DMS53 (cell line): Measurements from ENCODE around the gene SLC2A9.

Experiments used
- DNase-seq: peaks from one replicate; lab custom pipeline; 2025; lab: John Stamatoyannopoulos, UW

The SLC2A9 gene

DNA sequence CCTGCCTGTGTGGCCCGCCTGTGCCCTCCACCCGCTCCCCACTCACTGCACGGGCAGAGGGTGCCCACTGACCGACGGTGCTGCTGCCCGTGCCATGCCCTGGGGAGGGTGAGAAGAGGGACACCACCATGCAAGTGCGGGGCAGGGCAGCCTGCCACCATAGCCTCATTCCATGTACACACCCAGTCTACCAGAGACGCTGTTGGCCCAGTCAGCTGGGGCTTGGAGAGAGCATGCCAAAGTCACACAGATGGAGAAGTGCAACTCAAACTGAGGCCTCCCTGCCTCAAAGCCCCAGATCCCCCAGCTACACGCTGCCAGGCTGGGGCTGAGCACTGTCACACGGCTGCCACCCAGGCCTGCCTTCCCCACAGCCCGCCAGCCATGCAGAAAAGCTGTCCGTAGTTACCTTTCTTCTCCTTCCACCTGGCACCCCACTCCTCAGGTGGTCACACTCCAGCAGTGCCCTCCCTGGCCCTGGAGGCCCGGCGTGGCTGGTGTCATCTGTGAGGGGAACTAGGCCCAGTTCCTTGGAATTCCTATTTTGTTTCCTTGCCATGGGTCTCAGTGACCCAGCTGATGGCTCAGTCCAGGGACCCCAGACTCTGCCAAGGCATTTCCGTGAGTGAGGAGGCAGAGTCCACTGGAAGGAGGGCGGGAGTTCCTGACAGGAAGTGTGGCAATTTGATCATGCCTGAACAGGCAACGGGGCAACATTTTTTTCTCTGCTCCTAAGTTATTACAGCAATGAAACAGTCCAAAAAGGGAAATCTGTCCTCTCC lies at the start of gene SLC2A9:
SLC2A9 (minus strand) TSS at position 627 of the 782 bp plus-strand sequence; CDS start at position 559, 68 bp downstream.
- DNase-seq: no peak

DNA sequence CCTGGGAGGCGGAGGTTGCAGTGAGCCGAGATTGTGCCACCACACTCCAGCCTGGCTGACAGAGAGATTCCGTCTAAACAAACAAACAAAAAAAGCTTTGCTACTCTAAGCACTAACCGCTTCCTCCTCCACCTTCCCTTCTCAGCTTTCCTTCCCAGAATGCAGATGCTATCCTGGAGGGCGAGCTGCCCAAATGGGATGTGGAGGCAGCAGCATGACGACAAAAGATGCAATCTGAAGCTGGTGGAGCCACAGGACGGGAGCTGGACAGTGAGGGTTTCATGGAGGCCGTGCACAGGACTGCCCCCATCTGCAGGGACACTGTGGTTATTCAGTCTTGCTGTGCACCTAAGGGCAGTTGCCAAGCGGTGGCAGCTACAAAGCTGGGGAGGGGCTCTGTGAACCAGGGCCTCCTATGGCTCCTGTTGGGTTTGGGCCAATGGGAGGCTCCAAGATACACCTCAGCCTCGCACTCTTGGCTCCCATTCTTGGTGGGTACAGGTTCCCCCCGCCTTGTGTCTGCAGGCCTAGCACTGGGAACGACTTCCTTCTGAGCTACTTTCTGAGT lies 47.9 kb upstream of the SLC2A9 start:
- DNase-seq: no peak

DNA sequence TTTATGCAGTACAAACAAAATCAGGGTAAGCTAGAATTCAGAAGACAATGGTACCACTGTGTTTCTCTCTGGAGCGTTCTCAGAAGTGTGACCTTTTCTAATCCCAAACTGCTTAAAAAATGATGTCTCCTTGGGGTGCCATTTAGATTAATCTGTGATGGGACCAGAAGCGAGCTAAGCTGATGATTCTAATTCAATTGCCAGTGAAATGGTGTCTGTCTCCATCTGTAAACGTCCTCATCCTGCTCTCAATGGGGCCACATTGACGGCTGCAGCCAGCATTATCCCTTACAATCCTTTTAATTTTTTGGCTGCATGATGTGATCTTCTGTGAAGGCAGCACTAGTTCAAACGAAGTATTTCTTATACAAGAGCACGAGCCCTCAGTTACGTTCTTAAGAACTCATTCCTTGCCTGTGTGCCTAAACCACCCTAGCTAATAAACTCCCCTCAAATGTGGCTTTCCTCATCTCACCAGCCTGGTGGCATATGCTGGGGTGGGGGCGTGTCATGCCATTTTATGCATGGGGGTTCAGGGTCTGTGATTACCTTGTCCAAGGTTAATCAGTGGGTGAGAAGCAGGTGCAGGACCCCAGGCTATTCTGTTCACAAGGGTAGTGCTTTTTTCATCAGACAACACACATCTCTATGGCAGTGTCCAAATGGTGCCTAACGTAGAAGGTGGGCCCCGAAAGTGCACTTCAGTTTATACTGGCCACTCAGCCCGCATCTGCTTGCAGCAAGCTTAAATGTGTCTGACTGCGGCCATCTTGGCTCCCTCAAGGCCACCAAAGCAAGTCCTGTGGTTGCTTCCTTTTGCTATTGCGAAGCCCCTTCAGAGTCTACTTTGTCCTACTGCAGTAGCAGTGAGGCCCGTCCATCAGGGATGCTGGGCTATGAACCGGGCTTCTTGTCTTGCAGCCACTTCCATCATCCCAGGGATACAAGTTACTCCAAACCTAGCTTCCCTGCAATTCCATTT lies 45.7 kb upstream of the SLC2A9 start:
- DNase-seq: no peak

DNA sequence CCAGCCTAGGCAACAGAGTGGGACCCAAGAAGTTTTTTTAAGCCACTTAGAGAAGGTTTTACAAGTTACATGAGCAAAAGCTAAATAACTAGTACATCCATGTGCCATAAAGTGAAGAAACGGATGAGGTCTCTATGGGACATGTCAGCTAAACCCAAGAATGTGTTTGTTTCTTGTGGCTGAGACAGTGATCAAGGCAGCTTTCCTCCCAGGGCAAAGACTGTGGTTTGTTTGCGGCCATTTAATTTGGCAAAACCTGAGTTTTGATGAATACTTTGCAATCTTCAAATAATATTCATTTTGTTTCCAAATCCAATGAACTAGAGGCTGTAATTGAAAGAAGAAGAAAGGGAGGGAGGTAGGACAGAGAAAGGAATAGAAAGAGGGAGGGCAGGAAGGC lies 44.9 kb upstream of the SLC2A9 start:
- no peak for DNase-seq

DNA sequence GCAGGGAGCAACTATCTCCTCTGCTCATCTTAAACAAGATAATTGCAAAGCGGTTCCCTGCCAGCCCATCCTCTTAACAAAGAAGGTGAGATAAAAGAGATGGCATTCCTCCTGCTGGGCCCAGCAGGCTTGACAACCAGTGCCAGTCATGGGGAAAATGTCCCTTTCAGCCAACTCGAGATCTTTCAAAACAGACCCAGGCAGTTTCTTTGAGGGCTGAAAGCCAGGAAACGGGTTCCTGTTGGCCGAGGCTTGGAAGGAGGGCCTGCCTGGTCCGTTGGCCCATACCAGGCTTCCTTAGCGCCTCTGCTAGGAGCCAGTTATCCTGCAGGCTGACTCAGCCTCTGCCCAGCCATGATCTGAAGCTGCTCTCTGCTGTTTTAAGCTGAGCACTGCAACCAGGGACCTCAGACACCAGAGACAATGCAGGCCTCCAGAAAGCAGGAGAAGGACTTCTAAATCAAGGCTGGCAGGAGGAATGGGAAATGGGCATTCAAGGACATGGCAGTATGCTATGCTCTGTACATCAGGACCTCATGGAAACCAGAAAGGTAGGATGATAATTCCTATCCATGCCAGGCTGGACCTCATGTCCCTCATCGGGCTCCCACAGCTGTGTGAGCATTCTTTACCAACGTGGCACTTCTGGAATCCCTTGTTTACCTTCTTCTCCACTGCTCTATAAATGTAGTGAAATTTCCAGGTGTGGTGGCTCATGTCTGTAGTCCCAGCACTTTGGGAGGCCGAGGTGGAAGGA lies 42.4 kb upstream of the SLC2A9 start:
- peak; percentile 30 for DNase-seq

DNA sequence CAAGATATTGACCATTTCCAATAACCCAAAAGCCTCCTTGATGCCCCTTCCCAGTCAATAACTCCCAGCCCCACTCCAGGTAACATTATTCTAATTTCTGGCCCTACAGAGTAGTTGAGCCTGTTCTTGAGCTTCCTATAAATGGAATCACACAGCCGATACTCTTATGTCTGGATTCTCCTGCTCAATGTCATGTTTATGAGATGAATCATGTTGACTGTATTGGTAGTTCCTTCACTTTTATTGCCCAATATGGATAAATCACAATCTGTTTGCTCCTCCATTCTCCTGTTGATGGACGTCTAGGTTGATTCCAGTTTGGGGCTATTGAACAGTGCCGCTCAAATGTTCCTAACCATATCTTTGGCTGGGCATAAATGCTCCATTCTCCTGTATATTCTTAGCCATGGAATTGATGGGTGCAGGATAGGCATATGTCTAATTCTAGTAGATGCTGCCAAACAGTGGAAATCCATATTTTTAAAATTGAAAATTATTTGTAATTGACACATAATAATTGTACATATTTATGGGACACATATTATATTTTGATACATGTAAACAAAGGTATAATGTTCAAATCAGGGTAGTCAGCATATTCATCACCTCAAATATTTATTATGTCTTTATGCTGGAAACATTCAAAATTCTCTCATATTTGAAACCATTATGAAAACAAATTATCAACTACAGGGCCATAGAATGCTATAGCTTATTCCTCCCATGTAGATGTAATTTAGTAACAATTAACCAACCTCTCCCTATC lies 40.5 kb upstream of the SLC2A9 start:
- no peak for DNase-seq

DNA sequence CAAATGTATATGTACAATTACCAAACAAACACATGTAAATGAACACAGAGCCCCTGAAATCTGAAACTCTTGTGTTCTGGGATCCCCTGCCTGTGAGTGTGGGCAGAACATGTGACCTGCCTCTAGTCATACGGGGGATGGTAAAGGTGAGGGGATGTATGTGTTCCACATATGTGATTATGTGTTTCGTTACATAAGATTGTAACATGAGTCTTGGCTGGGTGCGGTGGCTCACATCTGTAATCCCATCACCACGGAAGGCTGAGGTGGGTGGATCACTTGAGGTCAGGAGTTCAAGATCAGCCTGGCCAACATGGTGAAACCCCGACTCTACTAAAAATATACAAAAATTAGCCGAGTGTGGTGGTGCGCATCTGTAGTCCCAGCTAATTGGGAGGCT lies 37.1 kb upstream of the SLC2A9 start:
- no peak for DNase-seq

DNA sequence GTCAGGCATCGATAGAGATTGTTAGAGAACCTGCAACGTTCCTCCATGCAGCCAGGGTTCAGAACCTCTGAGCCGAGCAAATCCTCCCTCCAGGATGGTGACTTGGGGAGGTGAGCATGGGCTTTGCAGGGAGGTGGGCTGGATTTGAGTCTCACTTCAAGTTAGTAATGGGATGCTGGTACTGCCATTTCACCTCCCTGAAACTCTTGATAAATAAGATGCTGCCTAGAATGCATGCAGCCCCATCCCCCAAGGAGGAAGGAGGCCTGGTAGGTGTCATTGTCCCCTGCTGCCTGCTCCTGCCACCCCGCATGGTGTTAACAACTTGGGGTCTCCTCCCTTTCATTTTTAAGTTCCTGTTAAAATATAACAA lies 35.7 kb upstream of the SLC2A9 start:
- no peak for DNase-seq

DNA sequence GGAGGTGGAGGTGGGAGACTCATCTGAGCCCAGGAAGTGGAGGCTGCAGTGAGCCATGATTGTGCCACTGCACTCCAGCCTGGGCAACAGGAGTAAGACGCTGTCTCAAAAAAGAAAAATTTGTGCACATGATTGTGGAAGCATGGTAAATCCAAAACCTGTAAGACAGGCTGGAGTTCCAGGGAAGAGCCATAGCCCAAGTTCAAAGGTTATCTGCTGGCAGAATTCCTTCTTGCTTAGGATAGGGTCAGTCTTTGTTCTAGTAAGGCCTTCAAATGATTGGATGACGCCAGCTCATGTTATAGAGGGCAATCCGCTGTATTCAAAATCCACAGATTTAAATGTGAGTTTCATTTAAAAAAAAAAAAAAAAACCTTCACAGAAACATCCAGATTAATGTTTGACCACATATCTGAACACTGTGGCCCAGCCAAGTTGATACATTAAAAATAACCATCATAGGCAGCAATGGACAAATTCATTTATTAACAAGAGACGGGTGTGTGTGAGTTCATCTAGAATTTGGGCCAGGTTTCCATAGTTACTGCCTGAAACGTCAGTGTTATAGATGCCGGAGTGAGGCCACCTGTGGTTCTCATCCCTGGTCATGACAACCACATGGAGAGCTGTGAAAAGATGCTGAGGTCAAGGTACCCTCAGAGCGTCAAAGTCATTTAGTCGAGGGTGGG lies 35.2 kb upstream of the SLC2A9 start:
- DNase-seq: no peak

DNA sequence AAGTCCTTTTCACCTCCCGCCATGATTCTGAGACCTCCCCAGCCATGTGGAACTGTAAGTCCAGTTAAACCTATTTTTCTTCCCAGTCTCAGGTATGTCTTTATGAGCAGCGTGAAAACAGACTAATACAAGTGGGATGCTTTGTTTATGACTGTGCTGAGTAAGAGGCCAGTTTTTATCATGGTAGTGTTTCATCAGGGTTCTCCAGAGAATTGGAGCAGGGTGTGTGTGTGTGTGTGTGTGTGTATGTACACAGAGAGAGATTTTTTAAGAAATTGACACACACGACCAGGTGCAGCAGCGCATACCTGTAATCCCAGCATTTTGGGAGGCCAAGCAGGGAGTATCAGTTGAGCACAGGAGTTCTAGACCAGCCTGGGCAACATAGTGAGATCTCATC lies 34.6 kb upstream of the SLC2A9 start:
- DNase-seq: no peak

DNA sequence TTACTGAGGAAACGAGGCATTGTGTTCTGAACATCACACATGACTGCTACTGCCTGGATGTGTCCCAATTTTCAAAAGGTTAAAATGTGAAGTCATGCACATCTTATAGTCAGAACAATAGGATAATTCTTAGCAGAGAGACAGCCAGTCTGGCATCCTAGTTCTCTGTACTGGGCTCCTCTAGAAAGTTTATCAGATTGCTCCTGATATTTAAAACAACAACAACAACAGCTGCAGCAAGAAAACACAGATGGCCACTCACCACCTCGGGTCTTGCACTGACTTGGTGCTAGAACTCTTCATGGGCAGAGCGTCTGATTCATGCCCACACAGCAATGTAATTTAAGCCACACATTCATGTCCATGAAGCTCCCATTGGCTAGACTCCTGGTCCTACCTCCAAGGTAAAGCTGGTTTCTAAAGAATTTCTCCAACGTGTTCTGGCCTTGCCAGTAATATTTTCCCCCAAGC lies 33.3 kb upstream of the SLC2A9 start:
- no peak for DNase-seq

DNA sequence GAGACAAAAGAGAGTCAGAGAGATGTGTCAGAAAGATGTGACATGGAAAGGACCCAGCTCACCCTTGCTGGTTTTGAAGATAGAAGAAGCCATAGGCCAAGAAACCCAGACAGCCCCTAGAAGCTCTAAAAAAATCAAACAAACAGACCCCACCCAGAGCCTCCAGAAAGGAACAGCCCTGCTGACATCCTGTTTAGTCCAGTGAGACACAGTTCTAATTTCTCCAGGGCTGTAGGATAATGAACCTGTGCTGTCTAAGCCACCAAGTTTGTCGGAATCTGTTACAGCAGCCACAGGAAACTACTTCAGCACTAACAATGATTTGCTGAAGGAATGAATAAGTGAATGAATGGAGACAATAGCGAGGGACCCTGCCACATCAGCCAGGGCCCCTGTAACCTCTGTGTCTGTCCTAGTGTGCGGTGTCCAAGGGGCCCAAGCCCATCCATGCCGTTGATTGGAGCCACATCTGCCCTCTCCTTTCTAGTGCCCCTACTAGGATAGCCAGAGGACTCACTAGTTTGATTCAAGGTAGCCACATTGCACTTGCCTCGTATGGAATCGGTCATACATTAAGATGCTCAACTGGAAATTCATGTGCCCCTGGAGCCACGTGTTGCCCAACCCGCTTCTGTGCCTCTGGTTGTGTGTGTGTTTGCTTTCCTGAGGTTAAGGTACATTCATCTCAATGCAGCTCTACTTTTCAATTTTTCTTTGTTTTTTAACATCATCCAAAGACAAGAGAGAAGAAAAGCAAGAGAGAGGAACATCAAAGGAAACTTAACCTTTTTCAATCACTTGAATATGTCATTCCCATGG lies 32.5 kb upstream of the SLC2A9 start:
- no peak for DNase-seq

DNA sequence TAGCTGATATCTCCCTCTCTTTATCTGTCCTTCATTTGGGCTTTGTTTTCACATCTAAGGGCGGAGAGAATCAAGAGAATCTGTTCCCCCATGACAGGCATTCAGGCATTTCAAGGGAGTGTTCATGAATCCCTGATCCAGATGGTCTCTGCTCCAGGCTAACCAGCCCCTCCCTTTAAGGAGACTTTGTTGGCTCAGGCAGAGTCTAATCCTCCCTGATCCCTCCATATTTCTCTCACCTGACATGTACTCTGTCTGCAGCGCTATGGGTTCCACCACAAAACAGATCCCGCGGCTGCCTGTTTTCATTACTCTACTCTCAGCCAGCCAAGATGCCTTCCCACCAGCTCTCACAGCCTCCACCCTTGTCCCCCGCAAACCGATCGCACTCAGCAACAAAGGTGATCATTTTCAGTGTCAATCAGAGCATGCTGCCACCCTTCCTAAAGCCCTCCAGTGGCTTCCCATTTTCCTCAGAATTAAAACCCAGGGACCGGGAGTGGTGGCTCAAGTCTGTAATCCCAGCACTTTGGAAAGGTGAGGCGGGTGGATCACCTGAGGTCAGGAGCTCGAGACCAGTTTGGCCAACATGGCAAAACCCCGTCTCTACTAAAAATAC lies 30.3 kb upstream of the SLC2A9 start:
- no peak for DNase-seq

DNA sequence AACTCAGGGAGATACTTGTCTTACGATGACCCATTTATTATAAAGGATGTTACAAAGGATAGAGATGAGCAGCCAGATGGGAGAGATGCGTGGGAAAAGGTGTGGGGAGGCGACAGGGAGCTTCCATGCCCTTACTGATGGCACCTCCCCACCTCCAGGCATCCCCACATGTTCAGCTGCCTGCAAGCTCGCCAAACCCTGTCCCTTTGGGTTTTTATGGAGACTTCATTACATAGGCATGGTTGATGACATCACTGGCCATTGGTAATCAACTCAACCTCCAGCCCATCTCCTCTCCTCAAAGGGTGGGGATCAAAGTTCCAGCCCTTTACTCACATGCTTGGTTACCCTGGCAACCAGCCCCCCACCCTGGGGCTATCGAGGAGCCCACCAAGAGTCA lies 29.4 kb upstream of the SLC2A9 start:
- no peak for DNase-seq

DNA sequence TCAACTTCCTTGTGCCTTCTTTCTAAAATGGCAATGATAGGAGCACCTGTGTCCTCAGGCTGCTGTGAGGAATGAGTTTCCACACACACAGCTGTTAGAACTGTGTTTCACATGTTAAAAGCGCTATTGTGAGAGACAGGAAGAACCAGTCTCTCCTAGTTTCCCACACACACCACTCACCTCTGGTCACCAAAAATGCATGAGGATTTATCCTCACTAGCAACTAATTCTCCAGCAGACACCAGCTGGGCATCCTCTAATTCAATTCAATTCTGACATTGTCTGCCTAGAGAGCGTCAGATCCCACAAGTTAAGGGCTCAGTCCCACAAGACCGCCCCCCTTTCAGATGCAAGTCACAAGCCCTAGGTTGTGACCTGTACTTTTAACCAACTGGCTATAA lies 29.0 kb upstream of the SLC2A9 start:
- DNase-seq: no peak

DNA sequence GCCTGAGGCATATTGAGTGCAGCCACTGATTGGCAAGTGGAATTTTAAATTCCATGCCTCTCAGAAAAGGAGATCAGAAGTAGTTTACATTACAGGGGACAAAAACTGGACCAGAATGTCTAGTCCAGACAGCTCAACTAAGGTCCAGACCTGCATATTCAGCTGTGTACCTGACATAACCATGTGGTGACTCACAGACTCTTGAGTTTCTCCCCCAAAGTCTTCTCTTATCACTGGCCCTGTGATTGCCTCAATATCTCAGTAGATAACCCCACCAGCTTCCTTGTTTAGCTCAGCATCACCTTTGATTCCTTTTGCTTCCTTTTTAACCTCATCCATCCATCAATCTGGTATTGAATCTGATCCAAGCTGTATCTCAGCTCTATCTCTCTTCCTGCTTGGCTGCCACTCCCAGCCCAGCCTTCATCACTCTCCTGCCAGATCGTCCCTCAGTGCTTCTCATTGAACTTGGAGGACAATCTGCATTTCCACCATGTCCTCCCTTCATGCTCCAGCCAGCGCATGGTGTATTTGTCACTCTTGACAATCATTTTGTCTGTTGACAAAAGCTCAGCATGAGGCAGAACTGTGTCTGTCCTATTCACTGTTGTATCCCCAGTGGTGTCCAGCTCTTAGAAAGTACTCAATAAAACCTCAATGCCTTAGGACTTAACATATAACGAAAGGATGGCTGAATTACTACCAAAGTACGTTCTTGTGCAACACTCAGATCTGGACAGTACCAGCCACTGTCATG lies 27.8 kb upstream of the SLC2A9 start:
- no peak for DNase-seq

DNA sequence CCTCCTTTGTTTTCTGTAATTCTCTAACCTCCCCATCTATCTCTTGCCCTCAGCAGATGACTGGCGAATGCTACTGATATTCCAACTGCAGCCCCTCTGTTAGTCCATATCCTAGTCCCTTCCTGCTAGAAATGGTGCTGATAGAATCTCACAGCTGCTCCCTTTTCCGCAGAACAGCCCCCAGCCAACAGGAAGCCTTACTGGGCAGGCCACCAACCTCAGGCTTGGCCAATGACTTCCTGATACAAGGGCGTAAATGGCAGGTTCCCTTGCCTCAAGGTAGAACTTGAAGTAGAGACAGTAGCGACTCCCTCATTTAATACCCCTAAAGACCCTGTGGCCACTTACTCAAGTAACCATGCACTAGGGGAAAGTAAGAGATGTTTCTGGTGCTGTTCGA lies 26.7 kb upstream of the SLC2A9 start:
- no peak for DNase-seq

DNA sequence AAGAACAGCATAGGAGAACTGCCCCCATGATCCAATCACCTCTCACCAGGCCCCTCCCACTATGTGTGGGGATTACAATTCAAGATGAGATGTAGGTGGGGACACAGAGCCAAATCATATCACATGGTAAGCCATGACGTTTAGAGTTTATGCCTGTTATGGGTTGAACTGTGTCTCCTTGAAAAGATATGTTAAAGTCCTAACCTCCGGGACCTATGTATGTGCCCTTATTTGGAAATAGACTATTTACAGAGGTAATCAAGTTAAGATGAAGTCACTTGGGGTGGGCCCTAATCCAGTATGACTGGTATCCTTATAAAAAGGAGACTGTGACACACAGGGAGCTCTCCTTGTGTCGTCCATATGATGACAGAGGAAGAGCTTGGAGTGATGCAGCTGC lies 25.2 kb upstream of the SLC2A9 start:
- no peak for DNase-seq
